IMR-90 (cell line): Measurements from ENCODE around the gene SPATA25. TPM values are rescaled to one million over a fixed set of nuclear protein-coding genes. Genes with fewer than 3 reads are reported as not detected.

Experiments used
- ATAC-seq: fragments of 200-7000 bp; cut with Tn5 transposase; 2 replicates; pipeline ENCODE4 v1.9.1; 2020; ENCODE audit warnings: low read depth, mild to moderate bottlenecking, moderate library complexity
- BruUV-seq: library from RNA; stranded (reverse); fragments of 400-500 nt; replicated peaks from 2 replicates; lab custom pipeline; 2021; lab: Mats Ljungman, UMichigan
- CTCF ChIA-PET: fragments of 300-600 bp; formaldehyde crosslinking; extraction: SDS; loops from one replicate; lab custom pipeline; 2021; ENCODE audit warnings: antibody characterized with exemption; lab: Yijun Ruan, JAX
- POLR2A ChIA-PET: fragments of 300-600 bp; sonication (Branson Sonifier 250); formaldehyde crosslinking; loops from one replicate; lab custom pipeline; 2022; ENCODE audit warnings: antibody characterized with exemption; ENCODE audit not compliant: unreplicated experiment; lab: Charles Lee
- DNase-seq: peaks from one replicate; pipeline ENCODE4 v3.0.0; 2013
- H2AFZ ChIP-seq: replicated peaks from 2 replicates; pipeline ENCODE3; 2013; ENCODE audit warnings: low read length, mild to moderate bottlenecking; ENCODE audit not compliant: poor library complexity
- H2AK5ac ChIP-seq: 2 replicates; pipeline ENCODE4 v1.6.1; 2013; ENCODE audit warnings: low read depth, low read length, inconsistent platforms
- H2AK9ac ChIP-seq: replicated peaks from 2 replicates; pipeline ENCODE3; 2013; ENCODE audit warnings: mild to moderate bottlenecking, low read depth, low read length, moderate library complexity; ENCODE audit not compliant: poor library complexity
- H2BK120ac ChIP-seq: 2 replicates; pipeline ENCODE4 v1.6.1; 2013; ENCODE audit warnings: low read depth, low read length, inconsistent platforms
- H2BK15ac ChIP-seq: 3 replicates; pipeline ENCODE4 v1.6.1; 2013; ENCODE audit warnings: low read depth, low read length, inconsistent platforms
- H2BK20ac ChIP-seq: 2 replicates; pipeline ENCODE4 v1.6.1; 2013; ENCODE audit warnings: low read depth, mild to moderate bottlenecking, inconsistent platforms, low read length, moderate library complexity
- H2BK5ac ChIP-seq: 2 replicates; pipeline ENCODE4 v1.6.1; 2013; ENCODE audit warnings: mild to moderate bottlenecking, low read depth, low read length, inconsistent platforms; ENCODE audit not compliant: poor library complexity, severe bottlenecking
- H3K14ac ChIP-seq: replicated peaks from 2 replicates; pipeline ENCODE4 v1.6.1; 2013; ENCODE audit warnings: low read depth, low read length, inconsistent platforms
- H3K18ac ChIP-seq: 2 replicates; pipeline ENCODE4 v1.6.1; 2013; ENCODE audit warnings: low read depth, low read length, control low read depth
- H3K23ac ChIP-seq: 2 replicates; pipeline ENCODE4 v1.6.1; 2013; ENCODE audit warnings: low read depth, low read length, inconsistent platforms
- H3K27ac ChIP-seq: 2 replicates; pipeline ENCODE4 v1.5.1; 2013; ENCODE audit warnings: mild to moderate bottlenecking, control low read depth, low read length; ENCODE audit not compliant: insufficient read depth
- H3K27me3 ChIP-seq: 2 replicates; pipeline ENCODE4 v1.6.1; 2013; ENCODE audit warnings: low read length; ENCODE audit not compliant: control insufficient read depth, insufficient read depth
- H3K36me3 ChIP-seq: 2 replicates; pipeline ENCODE4 v1.6.1; 2013; ENCODE audit warnings: low read length, mixed read lengths; ENCODE audit not compliant: control insufficient read depth, insufficient read depth
- H3K4ac ChIP-seq: 2 replicates; pipeline ENCODE4 v1.6.1; 2013; ENCODE audit warnings: low read depth, low read length, inconsistent platforms
- H3K4me1 ChIP-seq: 2 replicates; pipeline ENCODE4 v1.6.1; 2013; ENCODE audit warnings: low read length, mixed read lengths; ENCODE audit not compliant: control insufficient read depth, insufficient read depth
- H3K4me2 ChIP-seq: 2 replicates; pipeline ENCODE4 v1.6.1; 2013; ENCODE audit warnings: low read depth, mild to moderate bottlenecking, control low read depth, low read length, moderate library complexity
- H3K4me3 ChIP-seq: 2 replicates; pipeline ENCODE4 v1.5.1; 2013; ENCODE audit warnings: low read depth, mild to moderate bottlenecking, control low read depth, low read length, moderate library complexity; ENCODE audit not compliant: insufficient read depth
- H3K56ac ChIP-seq: 2 replicates; pipeline ENCODE4 v1.6.1; 2013; ENCODE audit warnings: low read length, inconsistent platforms; ENCODE audit not compliant: insufficient read depth; ENCODE audit errors: extremely low read depth
- H3K79me1 ChIP-seq, 2 experiments: 2 replicates each; pipeline ENCODE4 v1.6.1; 2013; ENCODE audit warnings: low read length in 2 of 2, inconsistent platforms in 1 of 2, low read depth in 1 of 2
- H3K9ac ChIP-seq: 2 replicates; pipeline ENCODE4 v1.6.1; 2013; ENCODE audit warnings: low read depth, low read length, control low read depth
- H3K9me1 ChIP-seq: 2 replicates; pipeline ENCODE4 v1.6.1; 2013; ENCODE audit warnings: low read length, inconsistent platforms; ENCODE audit not compliant: insufficient read depth
- H3K9me3 ChIP-seq: 2 replicates; pipeline ENCODE4 v1.6.1; 2013; ENCODE audit warnings: low read length; ENCODE audit not compliant: control insufficient read depth, insufficient read depth
- H4K20me1 ChIP-seq: 2 replicates; pipeline ENCODE4 v1.6.1; 2013; ENCODE audit warnings: low read length, inconsistent platforms; ENCODE audit not compliant: insufficient read depth
- H4K5ac ChIP-seq: 2 replicates; pipeline ENCODE4 v1.6.1; 2013; ENCODE audit warnings: mild to moderate bottlenecking, low read depth, low read length, control low read depth
- H4K8ac ChIP-seq, 2 experiments: 2 replicates each; pipeline ENCODE4 v1.6.1; 2013; ENCODE audit warnings: low read depth in 2 of 2, low read length in 2 of 2, control low read depth in 1 of 2, inconsistent platforms in 1 of 2
- H4K91ac ChIP-seq: 2 replicates; pipeline ENCODE4 v1.6.1; 2013; ENCODE audit warnings: low read depth, low read length, inconsistent platforms; ENCODE audit not compliant: insufficient read depth
- BHLHE40 ChIP-seq: fragments of 150-350 bp; IDR thresholded peaks from 2 replicates; pipeline ENCODE4 v1.6.1; 2016; ENCODE audit warnings: mild to moderate bottlenecking, low read depth, low read length
- CEBPB ChIP-seq: IDR thresholded peaks from 2 replicates; pipeline ENCODE4 v1.6.1; 2012; ENCODE audit warnings: low read depth, low read length, improper control_type of control experiment
- CHD1 ChIP-seq: IDR thresholded peaks from 2 replicates; pipeline ENCODE4 v1.6.1; 2012; ENCODE audit warnings: low read depth, low read length, improper control_type of control experiment
- CTCF ChIP-seq: conservative IDR thresholded peaks from 2 replicates; pipeline ENCODE4 v1.5.1; 2012; ENCODE audit warnings: mild to moderate bottlenecking, low read depth, low read length, improper control_type of control experiment
- ELK1 ChIP-seq: fragments of 150-350 bp; IDR thresholded peaks from 2 replicates; pipeline ENCODE4 v1.6.1; 2016; ENCODE audit warnings: low read depth, mild to moderate bottlenecking, low read length, moderate library complexity, borderline replicate concordance
- FOS ChIP-seq: fragments of 150-350 bp; IDR thresholded peaks from 2 replicates; pipeline ENCODE4 v1.6.1; 2016; ENCODE audit warnings: low read depth, low read length
- MAFK ChIP-seq: IDR thresholded peaks from 2 replicates; pipeline ENCODE4 v1.6.1; 2012; ENCODE audit warnings: low read depth, low read length, improper control_type of control experiment
- MAZ ChIP-seq: IDR thresholded peaks from 2 replicates; pipeline ENCODE4 v1.6.1; 2012; ENCODE audit warnings: low read depth, mild to moderate bottlenecking, low read length, improper control_type of control experiment, moderate library complexity, borderline replicate concordance
- MXI1 ChIP-seq: IDR thresholded peaks from 2 replicates; pipeline ENCODE4 v1.6.1; 2012; ENCODE audit warnings: low read depth, mild to moderate bottlenecking, low read length, moderate library complexity, borderline replicate concordance
- NFE2L2 ChIP-seq: fragments of 150-350 bp; IDR thresholded peaks from 2 replicates; pipeline ENCODE4 v1.6.1; 2016; ENCODE audit warnings: low read depth, mild to moderate bottlenecking, low read length
- RCOR1 ChIP-seq: IDR thresholded peaks from 2 replicates; pipeline ENCODE4 v1.6.1; 2012; ENCODE audit warnings: mild to moderate bottlenecking, low read length, improper control_type of control experiment; ENCODE audit not compliant: insufficient replicate concordance
- RFX5 ChIP-seq: IDR thresholded peaks from 2 replicates; pipeline ENCODE4 v1.8.0; 2012; ENCODE audit warnings: low read depth, mild to moderate bottlenecking, low read length, moderate library complexity
- SMC3 ChIP-seq: fragments of 150-350 bp; IDR thresholded peaks from 2 replicates; pipeline ENCODE4 v1.6.1; 2016; ENCODE audit warnings: low read depth, mild to moderate bottlenecking, antibody characterized with exemption, low read length, moderate library complexity
- WGBS, 2 experiments: methylation state at CpG; one replicate each; pipeline versions ENCODE4 v1.1.5 to v1.1.7; 2013; ENCODE audit warnings: missing lambda C conversion rate in 2 of 2; ENCODE audit not compliant: insufficient read length in 1 of 2; ENCODE audit errors: extremely low coverage in 2 of 2; 5-methylcytosine and 5-hydroxymethylcytosine counted together
- dilution Hi-C: fragments of 300-500 bp; cut with HindIII; formaldehyde crosslinking; loops from one replicate; pipeline ENCODE4 v1.14.3; 2018; ENCODE audit warnings: low sequenced_read_pairs; ENCODE audit not compliant: unreplicated experiment
- in situ Hi-C: fragments of 300-500 bp; cut with MboI; formaldehyde crosslinking; loops from 3 replicates; pipeline ENCODE4 v1.14.3; 2019; ENCODE audit warnings: low sequenced_read_pairs, inconsistent platforms, mixed read lengths
- intact Hi-C: fragments of 100-400 bp; cut with micrococcal nuclease; formaldehyde crosslinking; loops from 2 replicates; pipeline ENCODE4 v1.10.0; 2022
- polyA plus RNA-seq, 3 experiments: library from polyadenylated mRNA; depleted of rRNA; stranded (reverse); fragments of >200 nt; gene quantifications; 2 replicates each; pipeline ENCODE4 v1.2.3, GENCODE V29; 2012; ENCODE audit warnings: low replicate concordance in 1 of 3
- total RNA-seq: library from RNA; depleted of rRNA; stranded (reverse); fragments of >200 nt; gene quantifications from 2 replicates; pipeline ENCODE4 v1.2.3, GENCODE V29; 2012
- TF ChIP-seq, protein P1 (sequence below): fragments of 150-350 bp; IDR thresholded peaks from 2 replicates; pipeline ENCODE4 v1.6.1; 2017; ENCODE audit warnings: mild to moderate bottlenecking, antibody characterized with exemption, low read length, low read depth

The SPATA25 gene
- total and polyA plus RNA-seq, 2 of the 4 experiments (the other 2 are of a cell fraction): 0.18 to 0.36 TPM

DNA sequence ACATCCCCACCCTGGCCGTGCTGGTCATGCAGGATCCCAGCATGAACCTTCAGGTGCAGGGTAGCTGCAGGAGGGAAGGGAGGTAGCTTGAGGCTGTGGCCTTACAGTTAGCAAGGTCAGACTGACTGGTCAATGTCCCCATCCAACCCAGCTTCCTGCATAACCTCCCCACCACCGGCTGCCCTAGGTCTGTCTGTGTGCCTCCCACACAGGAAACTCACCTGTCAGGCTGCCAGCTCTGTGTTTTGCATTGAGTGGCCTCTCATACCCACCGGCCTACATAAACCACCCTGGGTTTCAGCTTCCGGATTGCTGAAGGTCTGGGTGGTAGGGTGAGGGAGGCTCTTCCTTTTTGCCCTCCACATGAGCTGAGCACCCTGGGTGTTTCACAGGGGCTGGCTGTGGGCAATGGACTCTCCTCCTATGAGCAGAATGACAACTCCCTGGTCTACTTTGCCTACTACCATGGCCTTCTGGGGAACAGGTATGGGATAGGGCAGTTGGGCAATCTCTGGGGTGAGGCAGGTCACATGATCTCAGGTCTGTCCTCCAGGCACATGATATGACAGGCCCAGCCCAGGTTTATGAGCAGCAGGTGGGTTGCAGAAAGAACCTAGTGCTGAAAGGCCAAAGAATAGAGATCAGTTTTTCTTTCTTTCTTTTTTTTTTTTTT lies 5.5 kb upstream of the SPATA25 start:
- H3K4me2 ChIP-seq: no peak overlapping the region
- H3K4me3 ChIP-seq: no peak overlapping the region
- no TSS peak for BruUV-seq
- H2BK120ac ChIP-seq: no peak overlapping the region
- H3K4ac ChIP-seq: no peak overlapping the region
- no peak overlapping the region for H2BK15ac ChIP-seq
- no peak overlapping the region for H2BK5ac ChIP-seq
- ChIA-PET CTCF (interaction anchor here (0.7 to 1.6 kb wide), 4 partner anchors 13 to 121 kb away, joined by 3 to 6 read pairs (median 4); no protein-coding TSS in a partner anchor), POLR2A (interaction anchor here (0.9 kb wide), 1 partner anchor 12 kb away, joined by 3 read pairs; the partner anchor contains the start of gene ZSWIM1)
- no peak overlapping the region for H2AK5ac ChIP-seq
- H3K23ac ChIP-seq: no peak overlapping the region
- H4K91ac ChIP-seq: no peak overlapping the region
- 0 out of 2 replicates have a peak, but pooled peaks cover 8% of the 10 kb centered on the region for H4K20me1 ChIP-seq
- no peak for DNase-seq
- intact Hi-C loops (loop anchor here (5.0 kb wide), 1 partner anchor 79 kb away; the partner anchor contains the start of gene ZNF335), dilution Hi-C loops (no loop called here), in situ Hi-C loops (no loop called here)
- H2BK20ac ChIP-seq: no peak overlapping the region
- H3K56ac ChIP-seq: no peak overlapping the region
- H3K9ac ChIP-seq: no peak overlapping the region
- no peak overlapping the region for H3K27ac ChIP-seq
- ATAC-seq: no peak
- no peak overlapping the region for H2AFZ ChIP-seq
- H2AK9ac ChIP-seq: peak overlapping the region; percentile 52
- TF ChIP-seq ELK1 (no peak), NFE2L2 (no peak), MAZ (no peak), SMC3 (no peak), RFX5 (no peak), MAFK (no peak), MXI1 (no peak), BHLHE40 (no peak), CTCF (no peak), CHD1 (no peak), FOS (no peak), CEBPB (no peak), RCOR1 (no peak)
- TF ChIP-seq, protein P1, sequence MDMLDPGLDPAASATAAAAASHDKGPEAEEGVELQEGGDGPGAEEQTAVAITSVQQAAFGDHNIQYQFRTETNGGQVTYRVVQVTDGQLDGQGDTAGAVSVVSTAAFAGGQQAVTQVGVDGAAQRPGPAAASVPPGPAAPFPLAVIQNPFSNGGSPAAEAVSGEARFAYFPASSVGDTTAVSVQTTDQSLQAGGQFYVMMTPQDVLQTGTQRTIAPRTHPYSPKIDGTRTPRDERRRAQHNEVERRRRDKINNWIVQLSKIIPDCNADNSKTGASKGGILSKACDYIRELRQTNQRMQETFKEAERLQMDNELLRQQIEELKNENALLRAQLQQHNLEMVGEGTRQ: no peak
- H4K8ac ChIP-seq: no peak overlapping the region
- peaks cover 14 to 54% of the 10 kb centered on the region in 2 experiments for H3K79me1 ChIP-seq
- H3K27me3 ChIP-seq: no peaks in the 10 kb centered on the region
- no peak overlapping the region for H3K18ac ChIP-seq
- no peak overlapping the region for H3K14ac ChIP-seq
- 0 out of 2 replicates have a peak, but pooled peaks cover 2% of the 10 kb centered on the region for H3K9me1 ChIP-seq
- no CpG with 5 or more reads among the region's 4 CpGs for WGBS, 2 experiments
- no peaks in the 10 kb centered on the region for H3K9me3 ChIP-seq
- H3K36me3 ChIP-seq: peaks cover 41% of the 10 kb centered on the region
- no peak overlapping the region for H4K5ac ChIP-seq
- H3K4me1 ChIP-seq: peaks cover 3% of the 10 kb centered on the region; the same call in 1 of the 2 replicates
